ENCODE results near the gene MGAT2. TPM values are rescaled to one million over a fixed set of nuclear protein-coding genes. Genes with fewer than 3 reads are reported as not detected.
"Not testable (repeated sequence)": the region's sequence is repeated elsewhere in the genome, so short reads cannot be mapped to it uniquely, and the experiment has no call there.

MGAT2 gene
- total RNA-seq (10 to 100 TPM; 30.0 to 34.5 TPM), total RNA-seq (112 to 127 reads per million in 2 donors)

- peak; percentile 83 to 88 (median 87) for DNase-seq
- Mint-ChIP-seq H3K4me3 (peak within 1 kb of the TSS; percentile 96), H3K27ac (peak within 1 kb of the TSS; percentile 99), H3K27me3 (no peaks in the 10 kb centered on the region), H3K36me3 (ENCODE audit: low read depth) (peaks cover 11% of the 10 kb centered on the region), H3K4me1 (peaks cover 32% of the 10 kb centered on the region)
- ATAC-seq: peak; percentile 84
- no peaks in the 10 kb centered on the region for H3K9me3 ChIP-seq (ENCODE audit: control insufficient read depth, low read length, poor library complexity, severe bottlenecking)
Measured at GRCh38 chr14:49620182-49621113, at the start of gene MGAT2, which contains the start of gene RPL36AL. MGAT2 (plus strand) TSS chr14:49620799; CDS start chr14:49621269, 470 bp downstream. RPL36AL (minus strand) TSS chr14:49620626; CDS start chr14:49619104, 1,522 bp downstream.

DNA sequence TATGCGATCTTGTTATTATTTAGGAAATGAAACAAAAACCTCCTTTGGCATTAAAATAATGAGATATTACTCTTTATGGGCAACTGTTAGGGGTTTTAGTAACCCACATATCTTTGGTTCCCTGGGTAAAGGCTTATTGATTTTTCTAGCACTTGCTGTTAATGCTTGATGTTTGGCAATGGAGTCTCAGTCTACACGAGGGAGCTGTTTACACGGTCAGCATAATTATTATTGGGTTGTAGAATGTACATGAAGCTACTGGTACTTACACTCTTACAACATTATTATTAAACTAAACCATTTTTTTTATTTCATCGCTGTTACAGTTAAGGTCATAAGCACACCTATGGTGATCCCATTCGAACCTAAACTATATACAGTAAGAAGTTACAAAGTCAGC lies 46.6 kb upstream of the MGAT2 start:
- Mint-ChIP-seq H3K4me3 (no peak overlapping the region), H3K27ac (no peak overlapping the region), H3K36me3 (ENCODE audit: low read depth) (peaks cover 11% of the 10 kb centered on the region), H3K4me1 (peaks cover 2% of the 10 kb centered on the region), H3K27me3 (no peaks in the 10 kb centered on the region)
- ATAC-seq (no peak), DNase-seq (no peak)
- no peaks in the 10 kb centered on the region for H3K9me3 ChIP-seq (ENCODE audit: control insufficient read depth, low read length, poor library complexity, severe bottlenecking)

DNA sequence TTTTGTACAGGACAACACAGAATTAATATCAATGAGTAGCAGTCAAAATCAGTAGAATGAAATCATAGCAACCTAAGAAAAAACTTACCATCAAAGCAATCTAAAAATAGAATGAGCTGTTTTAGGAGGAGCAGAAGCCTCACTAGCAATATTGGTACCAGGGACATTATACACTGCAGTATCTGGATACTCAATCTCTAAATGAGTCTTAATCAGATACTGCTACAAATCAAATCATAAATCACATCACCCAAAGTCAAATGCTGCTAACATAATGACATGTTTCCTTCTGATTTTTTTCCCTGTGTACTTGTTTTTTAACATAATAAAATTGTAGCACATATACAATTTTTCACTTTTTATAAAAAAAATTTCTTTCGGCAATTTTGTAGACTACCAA lies 42.5 kb upstream of the MGAT2 start:
- Mint-ChIP-seq H3K27ac (peak overlapping the region; percentile 77), H3K27me3 (no peaks in the 10 kb centered on the region), H3K36me3 (ENCODE audit: low read depth) (peaks cover 15% of the 10 kb centered on the region), H3K4me3 (no peak overlapping the region), H3K4me1 (peaks cover 29% of the 10 kb centered on the region)
- H3K9me3 ChIP-seq (ENCODE audit: control insufficient read depth, low read length, poor library complexity, severe bottlenecking): no peaks in the 10 kb centered on the region
- ATAC-seq (no peak), DNase-seq (no peak)

DNA sequence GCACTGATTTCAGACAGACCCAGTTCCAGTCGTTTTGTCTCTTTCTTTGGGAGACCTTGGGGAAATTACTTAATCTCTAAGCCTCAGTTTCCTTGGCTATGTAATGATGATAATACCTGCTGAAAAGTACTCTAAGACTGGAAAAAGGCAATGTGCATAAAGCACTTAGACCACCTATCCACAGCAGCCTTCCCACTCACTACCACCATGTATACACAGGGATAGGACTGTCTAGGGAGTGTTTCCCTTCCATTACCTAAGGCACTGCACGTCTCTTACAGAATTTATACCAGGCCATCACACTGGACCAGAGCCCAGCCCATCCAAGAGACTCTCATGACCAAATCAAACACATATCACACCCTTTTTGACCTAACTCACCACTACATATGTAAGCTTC lies 40.8 kb upstream of the MGAT2 start:
- Mint-ChIP-seq H3K27me3 (no peaks in the 10 kb centered on the region), H3K36me3 (ENCODE audit: low read depth) (peaks cover 12% of the 10 kb centered on the region), H3K4me3 (no peak overlapping the region), H3K4me1 (peaks cover 37% of the 10 kb centered on the region), H3K27ac (peak overlapping the region; percentile 96)
- DNase-seq (no peak), ATAC-seq (no peak)
- H3K9me3 ChIP-seq (ENCODE audit: control insufficient read depth, low read length, poor library complexity, severe bottlenecking): no peaks in the 10 kb centered on the region

DNA sequence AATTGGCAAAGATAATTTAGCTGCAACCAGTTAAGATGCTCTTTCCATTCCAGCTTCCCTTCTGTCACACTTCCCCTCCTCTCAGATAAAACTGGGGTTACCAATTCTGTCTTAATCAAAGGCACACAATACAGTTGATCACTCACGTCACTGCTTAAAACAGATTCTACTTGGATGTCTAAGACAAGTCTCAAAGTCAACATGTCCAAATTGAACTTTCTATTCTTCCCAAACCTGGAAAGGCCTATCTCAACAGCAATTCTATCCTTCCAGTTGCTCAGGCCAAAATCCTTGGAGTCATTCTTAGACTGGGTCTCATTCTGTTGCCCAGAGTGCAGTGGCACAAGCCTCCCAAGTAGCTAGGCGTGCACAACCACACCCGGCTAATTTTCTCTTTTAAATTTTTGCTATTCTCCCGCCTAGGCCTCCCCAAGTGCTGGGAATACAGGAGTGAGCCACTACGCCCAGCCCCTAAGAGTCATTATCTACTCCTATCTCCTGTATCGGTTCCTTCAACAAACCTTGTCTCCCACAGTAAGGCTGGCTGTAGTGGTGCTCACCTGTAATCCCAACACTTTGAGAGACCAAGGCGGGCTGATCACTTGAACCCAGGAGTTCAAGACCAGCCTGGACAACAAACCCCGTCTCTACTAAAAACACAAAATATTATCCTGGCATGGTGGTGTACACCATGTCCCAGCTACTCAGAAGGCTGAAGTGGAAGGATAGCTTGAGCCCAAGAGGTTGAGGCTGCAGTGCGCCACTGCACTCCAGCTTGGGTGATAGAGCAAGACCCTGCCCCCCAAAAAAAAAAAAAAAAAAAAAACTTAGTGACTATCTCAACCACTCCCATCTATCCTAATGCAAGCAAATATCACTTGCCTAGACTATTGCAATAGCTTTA lies 39.1 kb upstream of the MGAT2 start:
- ATAC-seq: no peak
- peak overlapping the region; percentile 78 for H3K4me3 Mint-ChIP-seq
- peaks cover 15% of the 10 kb centered on the region for H3K36me3 Mint-ChIP-seq (ENCODE audit: low read depth)
- H3K4me1 Mint-ChIP-seq: peaks cover 46% of the 10 kb centered on the region
- no peaks in the 10 kb centered on the region for H3K27me3 Mint-ChIP-seq
- no peak for DNase-seq
- H3K9me3 ChIP-seq (ENCODE audit: control insufficient read depth, low read length, poor library complexity, severe bottlenecking): no peaks in the 10 kb centered on the region
- H3K27ac Mint-ChIP-seq: peak overlapping the region; percentile 96

GRCh38 chr14:49582113-49582977 lies 38.3 kb upstream of the MGAT2 start:
- peak overlapping the region; percentile 96 for H3K27ac Mint-ChIP-seq
- no peaks in the 10 kb centered on the region for H3K9me3 ChIP-seq (ENCODE audit: control insufficient read depth, low read length, poor library complexity, severe bottlenecking)
- peaks cover 13% of the 10 kb centered on the region for H3K36me3 Mint-ChIP-seq (ENCODE audit: low read depth)
- no peaks in the 10 kb centered on the region for H3K27me3 Mint-ChIP-seq
- peaks cover 48% of the 10 kb centered on the region for H3K4me1 Mint-ChIP-seq
- peak overlapping the region; percentile 78 for H3K4me3 Mint-ChIP-seq
- ATAC-seq (no peak), DNase-seq (no peak)

GRCh38 chr14:49583629-49584028 lies 37.0 kb upstream of the MGAT2 start:
- H3K4me1 Mint-ChIP-seq: peaks cover 48% of the 10 kb centered on the region
- H3K4me3 Mint-ChIP-seq: peak overlapping the region; percentile 97
- DNase-seq (no peak), ATAC-seq (no peak)
- peak overlapping the region; percentile 96 for H3K27ac Mint-ChIP-seq
- no peaks in the 10 kb centered on the region for H3K9me3 ChIP-seq (ENCODE audit: control insufficient read depth, low read length, poor library complexity, severe bottlenecking)
- H3K27me3 Mint-ChIP-seq: no peaks in the 10 kb centered on the region
- H3K36me3 Mint-ChIP-seq (ENCODE audit: low read depth): peaks cover 10% of the 10 kb centered on the region

GRCh38 chr14:49584058-49584457 lies 36.5 kb upstream of the MGAT2 start:
- Mint-ChIP-seq H3K4me1 (peaks cover 48% of the 10 kb centered on the region), H3K27ac (peak overlapping the region; percentile 96), H3K36me3 (ENCODE audit: low read depth) (peaks cover 10% of the 10 kb centered on the region), H3K27me3 (no peaks in the 10 kb centered on the region), H3K4me3 (peak overlapping the region; percentile 97)
- DNase-seq (no peak), ATAC-seq (no peak)
- H3K9me3 ChIP-seq (ENCODE audit: control insufficient read depth, low read length, poor library complexity, severe bottlenecking): no peaks in the 10 kb centered on the region

DNA sequence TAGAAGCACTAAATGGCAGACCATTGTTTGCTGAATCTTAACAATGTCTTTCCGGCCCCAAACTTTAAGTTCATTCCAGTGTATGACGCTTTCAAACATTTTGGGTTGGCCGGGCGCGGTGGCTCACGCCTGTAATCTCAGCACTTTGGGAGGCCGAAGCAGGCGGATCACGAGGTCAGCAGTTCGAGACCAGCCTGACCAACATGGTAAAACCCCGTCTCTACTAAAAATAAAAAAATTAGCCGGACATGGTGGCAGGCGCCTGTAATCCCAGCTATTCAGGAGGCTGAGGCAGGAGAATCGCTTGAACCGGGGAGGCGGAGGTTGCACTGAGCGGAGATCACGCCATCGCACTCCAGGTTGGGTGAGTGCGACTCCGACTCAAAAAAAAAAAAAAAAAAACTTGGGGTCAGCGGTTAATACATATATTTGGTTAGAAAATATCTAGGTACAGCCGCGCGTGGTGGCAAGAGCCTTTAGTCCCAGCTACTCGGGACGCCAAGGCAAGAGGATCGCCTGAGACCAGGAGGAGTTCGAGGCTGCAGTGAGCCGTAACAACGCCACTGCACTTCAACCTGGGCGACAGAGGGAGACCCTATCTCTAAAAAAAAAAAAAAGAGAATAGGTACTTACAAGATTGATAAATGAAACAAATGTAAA lies 35.5 kb upstream of the MGAT2 start:
- Mint-ChIP-seq H3K4me3 (peak overlapping the region; percentile 97), H3K4me1 (peaks cover 42% of the 10 kb centered on the region), H3K27ac (peak overlapping the region; percentile 96)
- H3K36me3 Mint-ChIP-seq (ENCODE audit: low read depth); H3K27me3 Mint-ChIP-seq; ATAC-seq; DNase-seq; H3K9me3 ChIP-seq (ENCODE audit: control insufficient read depth, low read length, poor library complexity, severe bottlenecking): not testable (repeated sequence)

DNA sequence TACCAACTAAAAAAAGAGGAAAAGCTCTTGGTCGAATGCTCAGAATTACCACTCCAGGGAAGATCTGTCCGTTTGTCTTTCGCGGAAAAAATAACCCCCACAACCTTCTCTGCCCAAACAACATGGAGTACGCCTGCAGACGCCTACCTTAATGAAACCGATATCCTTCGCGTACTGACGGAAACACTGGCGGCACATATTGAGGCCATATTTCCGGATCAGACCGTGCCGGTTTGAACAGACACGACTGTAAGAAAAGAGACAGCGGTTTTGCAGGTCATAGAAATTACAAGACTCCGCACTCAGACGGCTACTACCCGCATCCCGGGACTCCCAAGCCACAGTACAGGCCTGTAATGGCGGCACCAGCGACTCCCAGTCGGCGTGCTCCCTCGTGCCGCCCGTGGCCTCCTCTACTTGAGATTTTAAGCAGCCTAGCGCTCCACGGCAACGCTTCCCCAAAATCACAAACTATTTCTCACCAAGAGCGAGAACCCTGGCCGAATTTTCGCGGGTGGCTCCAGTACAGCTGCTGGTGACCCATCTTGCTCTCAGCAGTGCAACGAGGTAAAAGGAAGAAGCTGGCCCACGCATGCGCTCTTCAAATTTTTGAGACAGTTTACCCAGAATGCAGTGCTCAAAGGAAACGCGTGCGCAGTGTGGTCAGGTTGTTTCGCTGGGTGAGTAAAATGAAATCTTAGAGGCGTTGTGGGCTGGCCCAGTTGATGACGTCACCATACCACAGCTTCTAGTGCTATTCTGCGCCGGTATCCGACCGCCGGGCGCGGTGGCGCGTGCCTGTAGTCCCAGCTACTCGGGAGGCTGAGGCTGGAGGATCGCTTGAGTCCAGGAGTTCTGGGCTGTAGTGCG lies 34.6 kb upstream of the MGAT2 start, which contains the start of gene RPS29:
Gene RPS29, minus strand, starts transcription at position 578 of the 870 bp plus-strand sequence. Its CDS starts 34 bp downstream, at position 544.
- H3K27me3 Mint-ChIP-seq: no peaks in the 10 kb centered on the region
- peak; percentile 87 to 98 (median 97) for DNase-seq
- H3K4me1 Mint-ChIP-seq: peaks cover 37% of the 10 kb centered on the region
- peaks cover 6% of the 10 kb centered on the region for H3K36me3 Mint-ChIP-seq (ENCODE audit: low read depth)
- peak; percentile 83 for ATAC-seq
- no peaks in the 10 kb centered on the region for H3K9me3 ChIP-seq (ENCODE audit: control insufficient read depth, low read length, poor library complexity, severe bottlenecking)
- H3K4me3 Mint-ChIP-seq: peak within 1 kb of the TSS; percentile 97
- H3K27ac Mint-ChIP-seq: peak within 1 kb of the TSS; percentile 96

Measured in T-helper 17 cell (primary cell).